ENCODE measurements around the gene SLC30A7.
"Not testable (repeated sequence)": the region's sequence is repeated elsewhere in the genome, so short reads cannot be mapped to it uniquely, and the experiment has no call there.

The SLC30A7 gene

DNA sequence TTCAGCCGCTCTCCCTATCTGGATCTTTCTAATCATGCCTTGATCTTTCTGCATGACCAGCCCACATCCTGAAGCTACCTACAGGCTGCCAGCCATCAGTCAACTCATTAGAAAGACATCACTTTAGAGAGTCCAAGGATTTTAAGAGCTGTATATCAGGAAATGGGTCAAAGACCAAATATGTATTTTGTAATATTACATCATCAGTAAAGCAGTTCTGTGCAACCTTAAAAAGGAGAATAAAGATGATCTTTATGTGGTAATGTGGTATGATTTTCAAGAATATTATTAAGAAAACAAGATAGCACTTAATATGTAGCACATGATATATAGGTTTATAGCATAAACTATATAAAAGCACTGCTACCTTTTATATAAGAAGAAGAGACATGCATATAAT is 47.6 kb downstream of the SLC30A7 start:
- TF ChIP-seq, protein P1, sequence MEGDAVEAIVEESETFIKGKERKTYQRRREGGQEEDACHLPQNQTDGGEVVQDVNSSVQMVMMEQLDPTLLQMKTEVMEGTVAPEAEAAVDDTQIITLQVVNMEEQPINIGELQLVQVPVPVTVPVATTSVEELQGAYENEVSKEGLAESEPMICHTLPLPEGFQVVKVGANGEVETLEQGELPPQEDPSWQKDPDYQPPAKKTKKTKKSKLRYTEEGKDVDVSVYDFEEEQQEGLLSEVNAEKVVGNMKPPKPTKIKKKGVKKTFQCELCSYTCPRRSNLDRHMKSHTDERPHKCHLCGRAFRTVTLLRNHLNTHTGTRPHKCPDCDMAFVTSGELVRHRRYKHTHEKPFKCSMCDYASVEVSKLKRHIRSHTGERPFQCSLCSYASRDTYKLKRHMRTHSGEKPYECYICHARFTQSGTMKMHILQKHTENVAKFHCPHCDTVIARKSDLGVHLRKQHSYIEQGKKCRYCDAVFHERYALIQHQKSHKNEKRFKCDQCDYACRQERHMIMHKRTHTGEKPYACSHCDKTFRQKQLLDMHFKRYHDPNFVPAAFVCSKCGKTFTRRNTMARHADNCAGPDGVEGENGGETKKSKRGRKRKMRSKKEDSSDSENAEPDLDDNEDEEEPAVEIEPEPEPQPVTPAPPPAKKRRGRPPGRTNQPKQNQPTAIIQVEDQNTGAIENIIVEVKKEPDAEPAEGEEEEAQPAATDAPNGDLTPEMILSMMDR (IDR thresholded peaks at IDR 0.05; ENCODE audit: low read depth, low read length), result no peak
- TF ChIP-seq EZH2phosphoT487 (IDR thresholded peaks at IDR 0.05; ENCODE audit: low read depth), result no peak
- no peak overlapping the region for H3K27ac ChIP-seq (ENCODE audit: low read length)

DNA sequence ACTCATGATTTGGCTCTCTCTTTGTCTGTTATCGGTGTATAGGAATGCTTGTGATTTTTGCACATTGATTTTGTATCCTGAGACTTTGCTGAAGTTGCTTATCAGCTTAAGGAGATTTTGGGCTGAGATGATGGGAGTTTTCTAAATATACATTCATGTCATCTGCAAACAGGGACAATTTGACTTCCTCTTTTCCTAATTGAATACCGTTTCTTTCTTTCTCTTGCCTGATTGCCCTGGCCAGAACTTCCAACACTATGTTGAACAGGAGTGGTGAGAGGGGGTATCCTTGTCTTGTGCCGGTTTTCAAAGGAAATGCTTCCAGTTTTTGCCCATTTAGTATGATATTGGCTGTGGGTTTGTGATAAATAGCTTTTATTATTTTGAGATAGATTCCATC is 50.2 kb downstream of the SLC30A7 start:
- not testable (repeated sequence) for H3K27me3 ChIP-seq (ENCODE audit: low read depth, low read length); H3K27ac ChIP-seq (ENCODE audit: low read length); H3K4me3 ChIP-seq (ENCODE audit: low read length); H3K36me3 ChIP-seq (replicated peaks; ENCODE audit: low read depth, low read length); H3K4me2 ChIP-seq (ENCODE audit: low read length); H3K4me1 ChIP-seq (ENCODE audit: low read length); H3K79me2 ChIP-seq (ENCODE audit: low read length); H2AFZ ChIP-seq (ENCODE audit: low read depth, low read length); H3K9ac ChIP-seq (ENCODE audit: low read length); H3K9me3 ChIP-seq (ENCODE audit: insufficient read depth, low read length); H4K20me1 ChIP-seq (ENCODE audit: insufficient read depth, low read length)

More for the DNA sequence above, 47.6 kb downstream of the SLC30A7 start:
- Histone ChIP-seq H3K4me2 (ENCODE audit: low read length) (no peak overlapping the region), H3K27me3 (ENCODE audit: low read depth, low read length) (no peaks in the 10 kb centered on the region), H4K20me1 (ENCODE audit: insufficient read depth, low read length) (no peaks in the 10 kb centered on the region), H3K79me2 (ENCODE audit: low read length) (no peaks in the 10 kb centered on the region), H2AFZ (ENCODE audit: low read depth, low read length) (no peak overlapping the region), H3K4me1 (ENCODE audit: low read length) (peaks cover 12% of the 10 kb centered on the region), H3K9ac (ENCODE audit: low read length) (no peak overlapping the region), H3K9me3 (ENCODE audit: insufficient read depth, low read length) (no peaks in the 10 kb centered on the region), H3K36me3 (replicated peaks; ENCODE audit: low read depth, low read length) (peaks cover 4% of the 10 kb centered on the region), H3K4me3 (ENCODE audit: low read length) (no peak overlapping the region)

DNA sequence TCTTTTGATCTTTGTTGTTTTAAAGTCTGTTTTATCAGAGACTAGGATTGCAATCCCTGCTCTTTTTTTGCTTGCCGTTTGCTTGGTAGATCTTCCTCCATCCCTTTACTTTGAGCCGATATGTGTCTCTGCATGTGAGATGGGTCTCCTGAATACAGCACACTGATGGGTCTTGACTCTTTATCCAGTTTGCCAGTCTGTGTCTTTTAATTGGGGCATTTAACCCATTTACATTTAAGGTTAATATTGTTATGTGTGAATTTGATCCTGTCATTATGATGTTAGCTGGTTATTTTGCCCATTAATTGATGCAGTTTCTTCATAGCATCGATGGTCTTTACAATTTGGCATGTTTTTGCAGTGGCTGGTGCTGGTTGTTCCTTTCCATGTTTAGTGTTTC is 51.9 kb downstream of the SLC30A7 start:
- H3K9ac ChIP-seq (ENCODE audit: low read length); H3K9me3 ChIP-seq (ENCODE audit: insufficient read depth, low read length); H3K4me1 ChIP-seq (ENCODE audit: low read length); H3K4me2 ChIP-seq (ENCODE audit: low read length); H3K27ac ChIP-seq (ENCODE audit: low read length); H2AFZ ChIP-seq (ENCODE audit: low read depth, low read length); H3K36me3 ChIP-seq (replicated peaks; ENCODE audit: low read depth, low read length); H3K4me3 ChIP-seq (ENCODE audit: low read length); H4K20me1 ChIP-seq (ENCODE audit: insufficient read depth, low read length); H3K27me3 ChIP-seq (ENCODE audit: low read depth, low read length); H3K79me2 ChIP-seq (ENCODE audit: low read length): not testable (repeated sequence)

DNA sequence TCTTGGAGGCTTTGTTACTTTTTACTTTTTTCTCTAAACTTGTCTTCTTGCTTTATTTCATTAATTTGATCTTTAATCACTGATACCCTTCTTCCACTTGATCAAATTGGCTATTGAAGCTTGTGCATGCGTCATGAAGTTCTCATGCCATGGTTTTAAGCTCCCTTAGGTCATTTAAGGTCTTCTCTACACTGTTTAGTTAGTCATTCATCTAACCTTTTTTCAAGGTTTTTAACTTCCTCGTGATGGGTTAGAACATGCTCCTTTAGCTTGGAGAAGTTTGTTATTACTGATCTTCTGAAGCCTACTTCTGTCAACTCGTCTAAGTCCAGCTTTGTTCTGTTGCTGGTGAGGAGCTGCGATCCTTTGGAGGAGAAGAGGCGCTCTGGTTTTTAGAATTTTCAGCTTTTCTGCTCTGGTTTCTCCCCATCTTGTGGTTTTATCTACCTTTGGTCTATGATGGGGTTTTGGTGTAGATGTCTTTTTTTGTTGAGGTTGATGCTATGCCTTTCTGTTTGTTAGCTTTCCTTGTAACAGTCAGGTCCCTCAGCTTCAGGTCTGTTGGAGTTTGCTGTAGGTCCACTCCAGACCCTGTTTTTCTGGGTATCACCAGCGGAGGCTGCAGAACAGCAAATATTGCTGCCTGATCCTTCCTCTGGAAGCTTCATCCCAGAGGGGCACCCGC is 53.0 kb downstream of the SLC30A7 start:
- H2AFZ ChIP-seq (ENCODE audit: low read depth, low read length); H3K4me3 ChIP-seq (ENCODE audit: low read length); H3K9me3 ChIP-seq (ENCODE audit: insufficient read depth, low read length); H3K4me2 ChIP-seq (ENCODE audit: low read length); H3K27ac ChIP-seq (ENCODE audit: low read length); H3K79me2 ChIP-seq (ENCODE audit: low read length); H3K9ac ChIP-seq (ENCODE audit: low read length); H4K20me1 ChIP-seq (ENCODE audit: insufficient read depth, low read length); H3K4me1 ChIP-seq (ENCODE audit: low read length); H3K27me3 ChIP-seq (ENCODE audit: low read depth, low read length); H3K36me3 ChIP-seq (replicated peaks; ENCODE audit: low read depth, low read length): not testable (repeated sequence)

DNA sequence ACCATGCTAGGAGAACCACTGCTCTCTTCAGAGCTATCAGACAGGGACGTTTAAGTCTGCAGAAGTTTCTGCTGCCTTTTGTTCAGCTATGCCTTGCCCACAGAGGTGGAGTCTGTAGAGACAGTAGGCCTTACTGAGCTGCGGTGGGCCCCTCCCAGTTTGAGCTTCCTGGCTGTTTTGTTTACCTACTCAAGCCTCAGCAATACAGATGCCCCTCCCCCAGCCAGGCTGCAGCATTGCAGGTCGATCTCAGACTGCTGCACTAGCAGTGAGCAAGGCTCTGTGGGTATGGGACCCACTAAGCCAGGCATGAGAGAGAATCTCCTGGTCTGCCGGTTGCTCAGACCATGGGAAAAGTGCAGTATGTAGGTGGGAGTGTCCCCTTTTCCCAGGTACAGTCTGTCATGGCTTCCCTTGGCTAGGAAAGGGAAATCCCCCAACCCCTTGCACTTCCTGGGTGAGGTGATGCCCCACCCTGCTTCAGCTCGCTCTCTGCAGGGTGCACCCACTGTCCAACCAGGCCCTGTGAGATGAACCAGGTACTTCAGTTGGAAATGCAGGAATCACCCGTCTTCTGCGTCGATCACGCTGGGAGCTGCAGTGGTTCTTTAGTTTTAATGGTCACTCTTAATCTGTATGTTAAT is 53.7 kb downstream of the SLC30A7 start:
- H3K79me2 ChIP-seq (ENCODE audit: low read length); H3K4me1 ChIP-seq (ENCODE audit: low read length); H3K4me3 ChIP-seq (ENCODE audit: low read length); H4K20me1 ChIP-seq (ENCODE audit: insufficient read depth, low read length); H3K4me2 ChIP-seq (ENCODE audit: low read length); H3K27ac ChIP-seq (ENCODE audit: low read length); H3K27me3 ChIP-seq (ENCODE audit: low read depth, low read length); H3K9me3 ChIP-seq (ENCODE audit: insufficient read depth, low read length); H2AFZ ChIP-seq (ENCODE audit: low read depth, low read length); H3K9ac ChIP-seq (ENCODE audit: low read length); H3K36me3 ChIP-seq (replicated peaks; ENCODE audit: low read depth, low read length): not testable (repeated sequence)

DNA sequence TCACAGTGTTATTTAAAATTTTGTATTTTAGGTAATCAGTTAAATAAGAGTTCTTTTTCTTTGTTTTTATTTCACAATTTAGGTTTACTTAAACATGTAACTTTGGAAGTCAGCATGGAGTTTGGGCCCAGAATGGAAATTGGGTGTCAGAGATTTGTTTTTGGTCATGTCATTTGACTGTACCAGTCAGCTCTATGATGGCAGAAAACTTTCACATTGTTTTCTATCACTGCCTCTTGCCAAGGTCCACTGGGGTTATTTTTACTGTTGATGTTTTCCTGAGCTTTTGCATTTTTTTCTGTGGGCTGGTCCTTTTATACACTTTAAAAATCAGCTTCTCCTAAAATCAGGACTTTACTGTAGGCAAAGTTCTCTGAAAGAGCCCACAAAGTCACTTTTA is 54.4 kb downstream of the SLC30A7 start:
- no peak for TF ChIP-seq EZH2phosphoT487 (IDR thresholded peaks at IDR 0.05; ENCODE audit: low read depth)
- TF ChIP-seq, protein P1 (IDR thresholded peaks at IDR 0.05; ENCODE audit: low read depth, low read length), result no peak
- no peaks in the 10 kb centered on the region for H3K36me3 ChIP-seq (replicated peaks; ENCODE audit: low read depth, low read length)
- H3K9me3 ChIP-seq (ENCODE audit: insufficient read depth, low read length), result no peaks in the 10 kb centered on the region
- no peaks in the 10 kb centered on the region for H3K4me1 ChIP-seq (ENCODE audit: low read length)
- no peaks in the 10 kb centered on the region for H4K20me1 ChIP-seq (ENCODE audit: insufficient read depth, low read length)
- no peak overlapping the region for H3K4me2 ChIP-seq (ENCODE audit: low read length)
- no peak overlapping the region for H3K9ac ChIP-seq (ENCODE audit: low read length)
- no peaks in the 10 kb centered on the region for H3K27me3 ChIP-seq (ENCODE audit: low read depth, low read length)
- H3K27ac ChIP-seq (ENCODE audit: low read length), result no peak overlapping the region
- no peak overlapping the region for H3K4me3 ChIP-seq (ENCODE audit: low read length)
- H3K79me2 ChIP-seq (ENCODE audit: low read length), result no peaks in the 10 kb centered on the region
- H2AFZ ChIP-seq (ENCODE audit: low read depth, low read length), result no peak overlapping the region
